Keratinocyte (primary cell): ENCODE data around the gene KCNJ15. TPM values are rescaled to one million over a fixed set of nuclear protein-coding genes. Genes with fewer than 3 reads are reported as not detected.

ENCODE experiments used
- DNase-seq: peaks from one replicate; pipeline ENCODE4 v3.0.0-alpha.2; 2011; ENCODE audit warnings: low read depth, missing footprints, low spot score
- FAIRE-seq: peaks from 2 replicates; lab custom pipeline; 2011; peaks lifted over from hg19 to GRCh38; lab: Jason Lieb, UNC
- H2AFZ ChIP-seq: 2 replicates; pipeline ENCODE4 v1.6.0; 2012; ENCODE audit warnings: low read length, control low read depth, inconsistent platforms; ENCODE audit not compliant: control insufficient read depth
- H3K27ac ChIP-seq: 2 replicates; pipeline ENCODE4 v1.5.1; 2011; ENCODE audit warnings: low read length; ENCODE audit not compliant: control insufficient read depth, insufficient read depth
- H3K27me3 ChIP-seq: 3 replicates; pipeline ENCODE4 v1.6.0; 2011; ENCODE audit warnings: low read length; ENCODE audit not compliant: control insufficient read depth, insufficient read depth; ENCODE audit errors: extremely low read depth
- H3K36me3 ChIP-seq, 2 experiments: 2 replicates in 1 of 2; 3 replicates in 1 of 2; pipeline ENCODE4 v1.5.1; 2011; ENCODE audit warnings: low read length in 2 of 2, mild to moderate bottlenecking in 1 of 2; ENCODE audit not compliant: control insufficient read depth in 2 of 2, insufficient read depth in 2 of 2; ENCODE audit errors: extremely low read depth in 1 of 2
- H3K4me1 ChIP-seq: 3 replicates; pipeline ENCODE4 v1.5.1; 2011; ENCODE audit warnings: low read length; ENCODE audit not compliant: control insufficient read depth, insufficient read depth; ENCODE audit errors: extremely low read depth
- H3K4me2 ChIP-seq: 3 replicates; pipeline ENCODE4 v1.6.0; 2011; ENCODE audit warnings: low read depth, low read length; ENCODE audit not compliant: control insufficient read depth, insufficient read depth; ENCODE audit errors: extremely low read depth
- H3K4me3 ChIP-seq, 3 experiments: fragments of 200-600 bp in 1 of 3; sonication (generic) in 1 of 3; 2 replicates in 2 of 3; 3 replicates in 1 of 3; pipeline ENCODE4 v1.5.1; 2011 to 2016; ENCODE audit warnings: low read length in 3 of 3, mild to moderate bottlenecking in 3 of 3, control low read depth in 2 of 3, inconsistent platforms in 1 of 3, low read depth in 1 of 3, mixed read lengths in 1 of 3, mixed run types in 1 of 3, moderate library complexity in 1 of 3; ENCODE audit not compliant: control insufficient read depth in 2 of 3, insufficient read depth in 2 of 3; ENCODE audit errors: extremely low read depth in 1 of 3
- H3K79me2 ChIP-seq: 2 replicates; pipeline ENCODE4 v1.6.0; 2012; ENCODE audit warnings: low read length; ENCODE audit not compliant: control insufficient read depth, insufficient read depth
- H3K9ac ChIP-seq: 3 replicates; pipeline ENCODE4 v1.6.0; 2011; ENCODE audit warnings: low read length; ENCODE audit not compliant: control insufficient read depth, insufficient read depth; ENCODE audit errors: extremely low read depth
- H3K9me1 ChIP-seq: 3 replicates; pipeline ENCODE4 v1.6.0; 2011; ENCODE audit warnings: low read length; ENCODE audit not compliant: control insufficient read depth, insufficient read depth; ENCODE audit errors: extremely low read depth
- H3K9me3 ChIP-seq: 2 replicates; pipeline ENCODE4 v1.5.1; 2012; ENCODE audit warnings: low read depth, low read length; ENCODE audit not compliant: control insufficient read depth
- H4K20me1 ChIP-seq: 3 replicates; pipeline ENCODE4 v1.6.0; 2011; ENCODE audit warnings: low read length; ENCODE audit not compliant: control insufficient read depth, insufficient read depth; ENCODE audit errors: extremely low read depth
- CTCF ChIP-seq, 3 experiments: IDR thresholded peaks in 1 of 3; conservative IDR thresholded peaks in 1 of 3; optimal IDR thresholded peaks in 1 of 3; 2 replicates in 2 of 3; 3 replicates in 1 of 3; pipeline versions ENCODE3 to v1.5.1; 2011; ENCODE audit warnings: low read length in 3 of 3, mild to moderate bottlenecking in 3 of 3, moderate library complexity in 2 of 3, control low read depth in 1 of 3, inconsistent platforms in 1 of 3; ENCODE audit not compliant: insufficient read depth in 2 of 3; ENCODE audit errors: extremely low read depth in 1 of 3
- EZH2 ChIP-seq: IDR thresholded peaks from one replicate; pipeline ENCODE4 v1.6.1; 2012; ENCODE audit warnings: inconsistent platforms, mild to moderate bottlenecking, low read length, moderate library complexity
- dilution Hi-C: fragments of 300-500 bp; cut with MboI; formaldehyde crosslinking; loops from one replicate; pipeline ENCODE4 v1.7.0; 2020; ENCODE audit warnings: low sequenced_read_pairs; ENCODE audit not compliant: extremely low pct_ligation_motif_present
- polyA plus RNA-seq, 5 experiments: library from polyadenylated mRNA; depleted of rRNA in 3 of 5; stranded (reverse) in 3 of 5; stranded (forward) in 1 of 5; unstranded in 1 of 5; fragments of >200 nt; gene quantifications; 1 replicate in 1 of 5; 2 replicates in 3 of 5; 3 replicates in 1 of 5; pipeline versions ENCODE4 v1.2.1 to v1.2.3, GENCODE V29; 2011 to 2012; ENCODE audit warnings: missing spikeins in 2 of 5, low read depth in 1 of 5, low replicate concordance in 1 of 5

The KCNJ15 gene
- polyA plus RNA-seq, 1 donor (not counting 4 experiments of a cell fraction or from before 2014, with no cell fraction given) = 76.3 TPM

GRCh38 chr21:38269576-38269936 is 12.8 kb downstream of the KCNJ15 start:
- dilution Hi-C loops = no loop called here
- Histone ChIP-seq H3K36me3 (peaks cover 0 to 3% of the 10 kb centered on the region in 2 experiments), H3K9ac (peak overlapping the region; percentile 71), H3K4me3 (no peak overlapping the region), H3K27ac (peak overlapping the region; percentile 83), H3K27me3 (no peaks in the 10 kb centered on the region), H3K9me3 (no peaks in the 10 kb centered on the region), H3K4me1 (peaks cover 64% of the 10 kb centered on the region), H2AFZ (no peak overlapping the region), H3K79me2 (peaks cover 60% of the 10 kb centered on the region), H3K4me2 (peak overlapping the region; percentile 84), H4K20me1 (no peaks in the 10 kb centered on the region), H3K9me1 (no peaks in the 10 kb centered on the region)
- peak; percentile 73 for FAIRE-seq
- TF ChIP-seq CTCF (optimal IDR thresholded peaks at IDR 0.05 in 1 of 3, IDR thresholded peaks at IDR 0.05 in 1 of 3, conservative IDR thresholded peaks at IDR 0.05 in 1 of 3; ENCODE audit: extremely low read depth in 1 of 3, insufficient read depth in 2 of 3, low read length in 3 of 3) (no peak), EZH2 (no peak)
- no peak for DNase-seq

- DNase-seq = no peak
- Histone ChIP-seq H3K79me2 (peaks cover 55% of the 10 kb centered on the region), H3K9me3 (no peaks in the 10 kb centered on the region), H3K27ac (peak overlapping the region; percentile 68), H3K9ac (peak overlapping the region; percentile 63), H3K4me2 (peak overlapping the region; percentile 69), H3K27me3 (no peaks in the 10 kb centered on the region), H3K9me1 (no peaks in the 10 kb centered on the region), H3K36me3 (peaks cover 0 to 4% of the 10 kb centered on the region in 2 experiments), H3K4me1 (peaks cover 70% of the 10 kb centered on the region), H2AFZ (peak overlapping the region; percentile 19), H4K20me1 (no peaks in the 10 kb centered on the region), H3K4me3 (peak overlapping the region in 2 of 3 experiments; percentile 34 to 43)
- dilution Hi-C loops = no loop called here
- FAIRE-seq = peak; percentile 96
- TF ChIP-seq CTCF (optimal IDR thresholded peaks at IDR 0.05 in 1 of 3, IDR thresholded peaks at IDR 0.05 in 1 of 3, conservative IDR thresholded peaks at IDR 0.05 in 1 of 3; ENCODE audit: extremely low read depth in 1 of 3, insufficient read depth in 2 of 3, low read length in 3 of 3) = no peak
- no peak for TF ChIP-seq EZH2
Observed at GRCh38 chr21:38272215-38272614, 15.4 kb downstream of the KCNJ15 start.
